ENCODE data around the gene LGR4. TPM values are rescaled to one million over a fixed set of nuclear protein-coding genes. Genes with fewer than 3 reads are reported as not detected.

Gene LGR4
- total and polyA plus RNA-seq, 2 experiments from 2014 or later, result 22.6 to 99.6 TPM

DNA sequence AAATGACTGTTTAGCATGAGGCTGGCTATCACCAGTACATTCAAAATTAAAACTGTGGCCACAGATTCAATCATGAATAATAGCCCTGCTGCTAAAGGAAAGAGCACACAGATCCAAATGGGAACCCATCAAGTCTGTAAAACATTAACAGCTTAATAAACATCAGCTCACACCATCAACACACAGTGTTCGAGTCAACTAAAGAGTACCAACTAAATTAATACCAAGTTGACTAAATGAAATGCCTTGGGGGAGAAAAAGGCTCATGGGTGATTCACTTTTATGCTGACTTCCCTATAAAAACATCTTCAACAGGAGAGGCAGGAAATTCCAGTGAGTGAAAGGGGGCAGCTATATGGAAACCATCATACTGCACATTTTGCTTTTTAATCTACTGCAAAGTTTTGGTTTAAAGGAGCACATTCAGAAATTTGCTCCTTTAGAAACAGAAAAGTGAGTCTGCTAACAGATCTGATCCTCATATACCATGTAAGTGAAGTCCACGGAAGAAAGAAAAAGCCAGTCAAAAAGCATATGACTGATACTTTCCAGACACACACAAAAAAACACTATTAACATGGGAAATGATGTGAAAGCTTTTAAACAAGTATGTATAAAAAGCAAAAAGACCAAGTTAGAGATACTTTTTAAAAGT, 16.3 kb downstream of the LGR4 start:
- Histone ChIP-seq H3K36me3 (ENCODE audit: insufficient read depth) (no peaks in the 10 kb centered on the region), H3K4me2 (no peak overlapping the region), H3K27me3 (ENCODE audit: insufficient read depth) (no peaks in the 10 kb centered on the region), H3K9me2 (ENCODE audit: insufficient read depth) (no peaks in the 10 kb centered on the region), H3K79me2 (replicated peaks; ENCODE audit: insufficient read depth) (peaks cover 100% of the 10 kb centered on the region), H3F3A (replicated peaks; ENCODE audit: low read depth) (no peaks in the 10 kb centered on the region), H3K27ac (ENCODE audit: low read depth) (no peak overlapping the region; the same call in 1 of the 2 replicates), H3K4me3 (no peak overlapping the region), H3K4me1 (ENCODE audit: insufficient read depth) (peaks cover 65% of the 10 kb centered on the region), H2AFZ (no peak overlapping the region), H4K20me1 (replicated peaks; ENCODE audit: insufficient read depth) (peaks cover 13% of the 10 kb centered on the region)
- H3K4me1 Mint-ChIP-seq, result peaks cover 54% of the 10 kb centered on the region
- peaks cover 26% of the 10 kb centered on the region for H3K36me3 Mint-ChIP-seq (ENCODE audit: low read depth)
- peaks cover 2% of the 10 kb centered on the region for H3K27me3 Mint-ChIP-seq (ENCODE audit: insufficient read depth, low read depth, poor library complexity)
- no peak overlapping the region for H3K27ac Mint-ChIP-seq
- H3K4me3 Mint-ChIP-seq, result no peak overlapping the region
- TF ChIP-seq, protein P1, sequence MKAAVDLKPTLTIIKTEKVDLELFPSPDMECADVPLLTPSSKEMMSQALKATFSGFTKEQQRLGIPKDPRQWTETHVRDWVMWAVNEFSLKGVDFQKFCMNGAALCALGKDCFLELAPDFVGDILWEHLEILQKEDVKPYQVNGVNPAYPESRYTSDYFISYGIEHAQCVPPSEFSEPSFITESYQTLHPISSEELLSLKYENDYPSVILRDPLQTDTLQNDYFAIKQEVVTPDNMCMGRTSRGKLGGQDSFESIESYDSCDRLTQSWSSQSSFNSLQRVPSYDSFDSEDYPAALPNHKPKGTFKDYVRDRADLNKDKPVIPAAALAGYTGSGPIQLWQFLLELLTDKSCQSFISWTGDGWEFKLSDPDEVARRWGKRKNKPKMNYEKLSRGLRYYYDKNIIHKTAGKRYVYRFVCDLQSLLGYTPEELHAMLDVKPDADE (IDR thresholded peaks at IDR 0.05), result no peak
- TF ChIP-seq JUNB (IDR thresholded peaks at IDR 0.05; ENCODE audit: unreplicated experiment), result no peak
- TF ChIP-seq, protein P2, sequence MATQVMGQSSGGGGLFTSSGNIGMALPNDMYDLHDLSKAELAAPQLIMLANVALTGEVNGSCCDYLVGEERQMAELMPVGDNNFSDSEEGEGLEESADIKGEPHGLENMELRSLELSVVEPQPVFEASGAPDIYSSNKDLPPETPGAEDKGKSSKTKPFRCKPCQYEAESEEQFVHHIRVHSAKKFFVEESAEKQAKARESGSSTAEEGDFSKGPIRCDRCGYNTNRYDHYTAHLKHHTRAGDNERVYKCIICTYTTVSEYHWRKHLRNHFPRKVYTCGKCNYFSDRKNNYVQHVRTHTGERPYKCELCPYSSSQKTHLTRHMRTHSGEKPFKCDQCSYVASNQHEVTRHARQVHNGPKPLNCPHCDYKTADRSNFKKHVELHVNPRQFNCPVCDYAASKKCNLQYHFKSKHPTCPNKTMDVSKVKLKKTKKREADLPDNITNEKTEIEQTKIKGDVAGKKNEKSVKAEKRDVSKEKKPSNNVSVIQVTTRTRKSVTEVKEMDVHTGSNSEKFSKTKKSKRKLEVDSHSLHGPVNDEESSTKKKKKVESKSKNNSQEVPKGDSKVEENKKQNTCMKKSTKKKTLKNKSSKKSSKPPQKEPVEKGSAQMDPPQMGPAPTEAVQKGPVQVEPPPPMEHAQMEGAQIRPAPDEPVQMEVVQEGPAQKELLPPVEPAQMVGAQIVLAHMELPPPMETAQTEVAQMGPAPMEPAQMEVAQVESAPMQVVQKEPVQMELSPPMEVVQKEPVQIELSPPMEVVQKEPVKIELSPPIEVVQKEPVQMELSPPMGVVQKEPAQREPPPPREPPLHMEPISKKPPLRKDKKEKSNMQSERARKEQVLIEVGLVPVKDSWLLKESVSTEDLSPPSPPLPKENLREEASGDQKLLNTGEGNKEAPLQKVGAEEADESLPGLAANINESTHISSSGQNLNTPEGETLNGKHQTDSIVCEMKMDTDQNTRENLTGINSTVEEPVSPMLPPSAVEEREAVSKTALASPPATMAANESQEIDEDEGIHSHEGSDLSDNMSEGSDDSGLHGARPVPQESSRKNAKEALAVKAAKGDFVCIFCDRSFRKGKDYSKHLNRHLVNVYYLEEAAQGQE (IDR thresholded peaks at IDR 0.05; ENCODE audit: unreplicated experiment), result no peak
- no peak for TF ChIP-seq EZH2 (IDR thresholded peaks at IDR 0.05; ENCODE audit: low read depth, unreplicated experiment)
- TF ChIP-seq POLR2AphosphoS5 (IDR thresholded peaks at IDR 0.05; ENCODE audit: low read depth), result no peak
- no peak for TF ChIP-seq NANOG (IDR thresholded peaks at IDR 0.05; ENCODE audit: borderline replicate concordance)
- no peak for TF ChIP-seq ZNF114 (CRISPR knock-in tag; IDR thresholded peaks at IDR 0.05)
- no peak for TF ChIP-seq CREB1 (CRISPR knock-in tag; IDR thresholded peaks at IDR 0.05; ENCODE audit: low read depth)
- TF ChIP-seq, protein P3, sequence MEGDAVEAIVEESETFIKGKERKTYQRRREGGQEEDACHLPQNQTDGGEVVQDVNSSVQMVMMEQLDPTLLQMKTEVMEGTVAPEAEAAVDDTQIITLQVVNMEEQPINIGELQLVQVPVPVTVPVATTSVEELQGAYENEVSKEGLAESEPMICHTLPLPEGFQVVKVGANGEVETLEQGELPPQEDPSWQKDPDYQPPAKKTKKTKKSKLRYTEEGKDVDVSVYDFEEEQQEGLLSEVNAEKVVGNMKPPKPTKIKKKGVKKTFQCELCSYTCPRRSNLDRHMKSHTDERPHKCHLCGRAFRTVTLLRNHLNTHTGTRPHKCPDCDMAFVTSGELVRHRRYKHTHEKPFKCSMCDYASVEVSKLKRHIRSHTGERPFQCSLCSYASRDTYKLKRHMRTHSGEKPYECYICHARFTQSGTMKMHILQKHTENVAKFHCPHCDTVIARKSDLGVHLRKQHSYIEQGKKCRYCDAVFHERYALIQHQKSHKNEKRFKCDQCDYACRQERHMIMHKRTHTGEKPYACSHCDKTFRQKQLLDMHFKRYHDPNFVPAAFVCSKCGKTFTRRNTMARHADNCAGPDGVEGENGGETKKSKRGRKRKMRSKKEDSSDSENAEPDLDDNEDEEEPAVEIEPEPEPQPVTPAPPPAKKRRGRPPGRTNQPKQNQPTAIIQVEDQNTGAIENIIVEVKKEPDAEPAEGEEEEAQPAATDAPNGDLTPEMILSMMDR (conservative IDR thresholded peaks at IDR 0.05; ENCODE audit: low read depth in 2 of 2), result no peak
- TF ChIP-seq STAT1 (IDR thresholded peaks at IDR 0.05; ENCODE audit: unreplicated experiment), result no peak
- no peak for TF ChIP-seq ZNF462 (CRISPR knock-in tag; IDR thresholded peaks at IDR 0.05)
- no peak for TF ChIP-seq ZNF331 (CRISPR knock-in tag; IDR thresholded peaks at IDR 0.05; ENCODE audit: low read depth)
- no peak for TF ChIP-seq EZH2phosphoT487 (IDR thresholded peaks at IDR 0.05; ENCODE audit: unreplicated experiment)
- ATAC-seq (no peak), DNase-seq (ENCODE audit: low spot score) (no peak)
- peaks cover 21% of the 10 kb centered on the region; the same call in 2 of the 3 replicates for H3K9me3 Mint-ChIP-seq

Measured in GM23338 (cell line).